ENCODE measurements around the gene TIMP4.

The TIMP4 gene

GRCh38 chr3:12184541-12184940 lies 25.8 kb upstream of the TIMP4 start:
- no peak for DNase-seq

- no peak for DNase-seq
Observed at GRCh38 chr3:12182687-12183441, 24.2 kb upstream of the TIMP4 start.

GRCh38 chr3:12181806-12182205 lies 23.1 kb upstream of the TIMP4 start:
- no peak for DNase-seq

- no peak for DNase-seq
Observed at GRCh38 chr3:12181301-12181700, 22.6 kb upstream of the TIMP4 start.

- DNase-seq: no peak
Observed at GRCh38 chr3:12180631-12181030, 21.9 kb upstream of the TIMP4 start.

- no peak for DNase-seq
Observed at GRCh38 chr3:12180218-12180617, 21.5 kb upstream of the TIMP4 start.

- no peak for DNase-seq
Observed at GRCh38 chr3:12179441-12179840, 20.7 kb upstream of the TIMP4 start.

GRCh38 chr3:12178091-12178820 lies 19.5 kb upstream of the TIMP4 start:
- no peak for DNase-seq

GRCh38 chr3:12177126-12177525 lies 18.4 kb upstream of the TIMP4 start:
- DNase-seq: no peak

GRCh38 chr3:12175844-12176453 lies 17.2 kb upstream of the TIMP4 start:
- peak; percentile 10 to 34 for DNase-seq

GRCh38 chr3:12175137-12175593 lies 16.5 kb upstream of the TIMP4 start:
- DNase-seq: no peak

GRCh38 chr3:12170207-12170606 lies 11.5 kb upstream of the TIMP4 start:
- peak in 1 of 2 donors; percentile 45 for DNase-seq

GRCh38 chr3:12165909-12166308 lies 7.2 kb upstream of the TIMP4 start:
- no peak for DNase-seq

GRCh38 chr3:12159227-12159601 lies 502 bp upstream of the TIMP4 start:
- no peak for DNase-seq

GRCh38 chr3:12157026-12157425 lies 1.7 kb downstream of the TIMP4 start:
- DNase-seq: no peak

- no peak for DNase-seq
Observed at GRCh38 chr3:12155828-12156227, 2.9 kb downstream of the TIMP4 start.

- no peak for DNase-seq
Observed at GRCh38 chr3:12155264-12155663, 3.4 kb downstream of the TIMP4 start.

GRCh38 chr3:12154151-12154550 lies 4.6 kb downstream of the TIMP4 start:
- DNase-seq: no peak

GRCh38 chr3:12150112-12150511 lies 8.6 kb downstream of the TIMP4 start:
- no peak for DNase-seq

- no peak for DNase-seq
Observed at GRCh38 chr3:12149029-12149428, 9.7 kb downstream of the TIMP4 start.

GRCh38 chr3:12148183-12148940 lies 10.3 kb downstream of the TIMP4 start:
- no peak for DNase-seq

- DNase-seq: no peak
Observed at GRCh38 chr3:12147049-12147780, 11.5 kb downstream of the TIMP4 start.

Measured in CD4-positive, alpha-beta T cell treated with Interferon alpha-2 for 1 hour (primary cell).